ENCODE data around the gene KRTAP3-2. TPM values are rescaled to one million over a fixed set of nuclear protein-coding genes. Genes with fewer than 3 reads are reported as not detected.
"Not testable (repeated sequence)": the region's sequence is repeated elsewhere in the genome, so short reads cannot be mapped to it uniquely, and the experiment has no call there.

The KRTAP3-2 gene
- total RNA-seq, 2 donors from 2014 or later, result not detected

- Histone ChIP-seq H3K4me1 (ENCODE audit: control insufficient read depth in 1 of 2, low read depth in 2 of 2) (peaks cover 0 to 8% of the 10 kb centered on the region in 2 donors), H3K27ac (no peak overlapping the region), H3K36me3 (no peaks in the 10 kb centered on the region), H3K9me3 (no peaks in the 10 kb centered on the region), H3K27me3 (replicated peaks; ENCODE audit: insufficient read depth) (no peaks in the 10 kb centered on the region), H3K4me3 (no peak overlapping the region)
- DNase-seq (ENCODE audit: low spot score), result no peak
- ATAC-seq (ENCODE audit: insufficient number of reproducible peaks, low FRiP score, low read depth), result no peak
- TF ChIP-seq, protein P1, sequence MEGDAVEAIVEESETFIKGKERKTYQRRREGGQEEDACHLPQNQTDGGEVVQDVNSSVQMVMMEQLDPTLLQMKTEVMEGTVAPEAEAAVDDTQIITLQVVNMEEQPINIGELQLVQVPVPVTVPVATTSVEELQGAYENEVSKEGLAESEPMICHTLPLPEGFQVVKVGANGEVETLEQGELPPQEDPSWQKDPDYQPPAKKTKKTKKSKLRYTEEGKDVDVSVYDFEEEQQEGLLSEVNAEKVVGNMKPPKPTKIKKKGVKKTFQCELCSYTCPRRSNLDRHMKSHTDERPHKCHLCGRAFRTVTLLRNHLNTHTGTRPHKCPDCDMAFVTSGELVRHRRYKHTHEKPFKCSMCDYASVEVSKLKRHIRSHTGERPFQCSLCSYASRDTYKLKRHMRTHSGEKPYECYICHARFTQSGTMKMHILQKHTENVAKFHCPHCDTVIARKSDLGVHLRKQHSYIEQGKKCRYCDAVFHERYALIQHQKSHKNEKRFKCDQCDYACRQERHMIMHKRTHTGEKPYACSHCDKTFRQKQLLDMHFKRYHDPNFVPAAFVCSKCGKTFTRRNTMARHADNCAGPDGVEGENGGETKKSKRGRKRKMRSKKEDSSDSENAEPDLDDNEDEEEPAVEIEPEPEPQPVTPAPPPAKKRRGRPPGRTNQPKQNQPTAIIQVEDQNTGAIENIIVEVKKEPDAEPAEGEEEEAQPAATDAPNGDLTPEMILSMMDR (IDR thresholded peaks at IDR 0.05), result no peak
These were observed 38.2 kb upstream of the KRTAP3-2 start for GRCh38 chr17:41037853-41038350.

DNA sequence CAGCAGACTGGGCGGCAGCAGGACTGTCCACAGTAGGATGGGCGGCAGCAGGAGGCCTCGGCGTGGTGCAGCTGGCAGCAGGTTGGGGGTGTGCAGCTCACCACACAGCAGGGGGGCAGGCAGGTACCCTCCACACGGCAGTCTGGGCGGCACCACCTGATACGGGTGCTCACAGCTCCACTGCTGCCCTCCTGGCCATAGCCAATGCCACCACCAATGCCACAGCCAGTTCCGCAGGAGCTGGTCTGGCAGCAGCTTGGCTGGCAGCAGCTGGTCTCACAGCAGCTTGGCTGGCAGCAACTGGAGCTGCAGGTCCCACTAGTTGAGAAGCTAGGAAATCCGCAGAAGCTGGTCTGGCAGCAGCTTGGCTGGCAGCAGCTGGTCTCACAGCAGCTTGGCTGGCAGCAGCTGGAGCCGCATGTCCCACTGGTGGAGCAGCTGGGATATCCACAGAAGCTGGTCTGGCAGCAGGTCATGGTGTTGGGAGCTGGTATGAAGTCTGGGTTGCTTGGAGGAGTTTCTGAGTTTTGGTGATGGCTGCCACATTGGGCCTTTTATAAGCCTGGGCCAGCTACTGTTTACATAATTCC, 34.7 kb upstream of the KRTAP3-2 start, which contains the start of gene KRTAP1-3:
KRTAP1-3 (minus strand) TSS at position 529 of the 590 bp plus-strand sequence; CDS start at position 476, 53 bp downstream.
- not testable (repeated sequence) for H3K9me3 ChIP-seq; DNase-seq (ENCODE audit: low spot score); H3K27me3 ChIP-seq (replicated peaks; ENCODE audit: insufficient read depth); H3K36me3 ChIP-seq; H3K4me3 ChIP-seq; ATAC-seq (ENCODE audit: insufficient number of reproducible peaks, low FRiP score, low read depth); H3K4me1 ChIP-seq (ENCODE audit: control insufficient read depth in 1 of 2, low read depth in 2 of 2); H3K27ac ChIP-seq

GRCh38 chr17:41029633-41030245, 30.0 kb upstream of the KRTAP3-2 start, which contains the start of gene KRTAP1-4:
TSS of gene KRTAP1-4 (minus strand) at chr17:41030195. CDS start at chr17:41030078, 117 bp downstream.
- Histone ChIP-seq H3K27ac (no peak within 1 kb of the TSS), H3K4me3 (no peak within 1 kb of the TSS), H3K27me3 (replicated peaks; ENCODE audit: insufficient read depth) (no peaks in the 10 kb centered on the region), H3K4me1 (ENCODE audit: control insufficient read depth in 1 of 2, low read depth in 2 of 2) (no peaks in the 10 kb centered on the region), H3K36me3 (no peaks in the 10 kb centered on the region), H3K9me3 (no peaks in the 10 kb centered on the region)
- ATAC-seq (ENCODE audit: insufficient number of reproducible peaks, low FRiP score, low read depth) (no peak), DNase-seq (ENCODE audit: low spot score) (no peak)
- TF ChIP-seq, protein P1 (IDR thresholded peaks at IDR 0.05), result no peak

GRCh38 chr17:41026715-41027471, 27.2 kb upstream of the KRTAP3-2 start, which contains the start of gene KRTAP1-5:
TSS of gene KRTAP1-5 (minus strand) at chr17:41027208. CDS start at chr17:41027155, 53 bp downstream.
- H3K4me3 ChIP-seq, result no peak within 1 kb of the TSS
- no peak for ATAC-seq (ENCODE audit: insufficient number of reproducible peaks, low FRiP score, low read depth)
- TF ChIP-seq, protein P1 (IDR thresholded peaks at IDR 0.05), result no peak
- H3K27ac ChIP-seq, result no peak within 1 kb of the TSS
- H3K27me3 ChIP-seq (replicated peaks; ENCODE audit: insufficient read depth), result no peaks in the 10 kb centered on the region
- no peaks in the 10 kb centered on the region for H3K4me1 ChIP-seq (ENCODE audit: control insufficient read depth in 1 of 2, low read depth in 2 of 2)
- H3K9me3 ChIP-seq, result no peaks in the 10 kb centered on the region
- H3K36me3 ChIP-seq, result no peaks in the 10 kb centered on the region
- no peak for DNase-seq (ENCODE audit: low spot score)

GRCh38 chr17:41024697-41025096, 25.0 kb upstream of the KRTAP3-2 start:
- TF ChIP-seq, protein P1 (IDR thresholded peaks at IDR 0.05), result no peak
- H3K27me3 ChIP-seq (replicated peaks; ENCODE audit: insufficient read depth), result no peaks in the 10 kb centered on the region
- DNase-seq (ENCODE audit: low spot score) (no peak), ATAC-seq (ENCODE audit: insufficient number of reproducible peaks, low FRiP score, low read depth) (no peak)
- H3K4me1 ChIP-seq (ENCODE audit: control insufficient read depth in 1 of 2, low read depth in 2 of 2), result no peaks in the 10 kb centered on the region
- no peak overlapping the region for H3K4me3 ChIP-seq
- H3K27ac ChIP-seq, result no peak overlapping the region
- H3K36me3 ChIP-seq, result no peaks in the 10 kb centered on the region
- no peaks in the 10 kb centered on the region for H3K9me3 ChIP-seq

Measured in thoracic aorta (tissue), 2 donors.